Jurkat, Clone E6-1 (cell line): Measurements from ENCODE around the gene PCGF3.
A peak's percentile ranks its signal among the peaks of the same experiment; 100 is the strongest.
"Not testable (repeated sequence)": the region's sequence is repeated elsewhere in the genome, so short reads cannot be mapped to it uniquely, and the experiment has no call there.

ENCODE experiments used
- DNase-seq: peaks from one replicate; pipeline ENCODE4 v3.0.0-alpha.2; 2011; ENCODE audit warnings: low read depth, low spot score
- H3K4me3 ChIP-seq: 2 replicates; pipeline ENCODE4 v1.5.1; 2011; ENCODE audit warnings: mild to moderate bottlenecking, low read length, control low read depth, moderate library complexity

Gene PCGF3

DNA sequence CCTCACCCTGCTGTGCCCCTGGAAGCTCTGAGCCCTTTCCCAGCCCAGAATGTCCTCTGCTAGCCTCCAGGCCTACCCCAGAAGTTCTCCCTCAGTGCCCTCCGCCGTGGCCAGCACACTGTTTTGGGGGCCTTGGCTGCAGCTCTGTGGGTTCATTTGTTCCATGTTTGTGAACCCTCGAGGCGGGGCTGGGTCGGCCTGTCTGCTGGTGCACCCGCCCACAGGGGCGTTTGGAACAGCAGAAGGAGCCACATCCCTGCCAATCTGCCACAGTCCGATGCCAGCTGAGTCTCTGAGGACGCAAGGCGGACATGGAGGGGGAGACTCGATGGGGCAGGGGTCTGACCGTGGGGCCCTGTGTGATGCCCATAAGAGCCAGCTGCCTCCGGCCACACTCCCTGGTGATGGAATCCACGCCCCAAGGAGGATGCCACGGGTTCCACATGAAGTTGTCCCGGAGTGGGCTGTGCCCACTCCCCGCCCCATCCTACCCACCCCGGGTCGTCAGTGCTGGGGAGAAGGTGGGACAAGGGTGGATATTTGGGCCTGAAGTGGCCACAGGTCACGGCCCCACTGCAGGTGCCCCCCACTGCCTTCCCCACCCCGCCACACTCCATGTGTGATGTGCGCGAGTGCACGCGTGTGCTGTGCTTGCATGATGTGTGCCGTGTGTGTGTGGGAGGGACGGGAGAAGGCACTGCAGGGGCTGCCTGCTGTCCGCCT is 38.6 kb upstream of the PCGF3 start:
- H3K4me3 ChIP-seq: no peak overlapping the region
- no peak for DNase-seq

DNA sequence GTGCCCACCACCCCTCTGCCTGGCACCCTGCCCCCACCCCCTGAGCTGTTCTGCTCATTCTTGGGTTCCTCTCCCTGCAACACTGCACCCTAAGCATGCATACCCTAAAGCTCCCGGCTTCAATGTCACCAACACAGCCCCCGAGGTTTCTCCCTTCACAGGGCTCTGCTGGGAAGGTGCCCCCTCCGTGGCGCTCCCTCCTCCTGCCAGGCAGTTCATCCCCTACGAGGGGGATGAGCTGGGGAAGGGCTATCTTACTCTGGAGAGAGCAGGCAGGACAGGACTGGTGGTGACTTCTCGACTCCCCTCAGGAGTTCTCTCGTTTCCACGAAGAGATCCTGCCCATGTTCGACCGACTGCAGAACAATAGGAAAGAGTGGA is 38.1 kb upstream of the PCGF3 start:
- no peak overlapping the region for H3K4me3 ChIP-seq
- DNase-seq: no peak

DNA sequence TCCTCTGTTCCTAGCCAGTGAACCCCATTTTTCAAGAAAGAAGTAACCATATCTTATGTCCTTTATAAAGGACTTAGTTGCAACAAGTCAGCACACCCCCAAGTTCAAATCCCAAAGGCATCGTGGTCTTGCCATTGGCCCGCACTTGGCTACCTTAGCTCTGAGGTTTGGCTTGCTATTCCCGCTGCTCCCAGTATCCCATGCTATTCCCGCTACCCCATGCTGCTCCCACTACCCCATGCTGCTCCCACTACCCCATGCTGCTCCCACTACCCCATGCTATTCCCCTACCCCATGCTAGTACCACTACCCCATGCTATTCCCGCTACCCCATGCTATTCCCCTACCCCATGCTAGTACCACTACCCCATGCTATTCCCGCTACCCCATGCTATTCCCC is 37.4 kb upstream of the PCGF3 start:
- not testable (repeated sequence) for H3K4me3 ChIP-seq, DNase-seq

DNA sequence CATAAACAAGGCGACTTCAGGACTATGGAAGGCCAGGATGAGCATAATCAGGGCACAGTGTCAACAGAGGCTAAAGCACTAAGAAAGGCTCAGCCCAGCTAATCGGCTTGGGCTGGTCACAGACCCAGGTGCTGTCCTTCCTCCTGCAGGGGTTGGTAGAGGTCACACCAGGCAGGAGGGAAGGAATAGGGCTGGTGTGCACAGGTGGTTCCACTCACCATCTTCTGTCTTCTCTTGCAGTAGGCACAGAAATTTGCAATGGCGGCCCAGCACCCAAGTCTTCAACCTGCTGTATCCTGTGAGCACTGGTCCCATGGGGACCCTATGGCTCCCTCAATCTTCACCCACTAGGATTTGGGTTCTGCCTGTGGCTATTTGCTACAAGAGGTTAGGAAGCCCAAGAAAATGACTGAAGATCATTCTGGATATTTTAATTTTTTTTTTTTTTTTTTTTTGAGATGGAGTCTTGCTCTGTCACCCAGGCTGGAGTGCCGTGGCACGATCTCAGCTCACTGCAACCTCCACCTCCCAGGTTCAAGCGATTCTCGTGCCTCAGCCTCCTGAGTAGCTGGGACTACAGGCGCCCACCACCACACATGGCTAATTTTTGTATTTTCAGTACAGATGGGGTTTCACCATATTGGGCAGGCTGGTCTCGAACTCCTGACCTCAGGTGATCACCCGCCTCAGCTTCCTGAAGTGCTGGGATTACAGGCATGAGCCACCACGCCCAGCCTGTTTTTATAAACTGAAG is 35.6 kb upstream of the PCGF3 start:
- H3K4me3 ChIP-seq: not testable (repeated sequence)

DNA sequence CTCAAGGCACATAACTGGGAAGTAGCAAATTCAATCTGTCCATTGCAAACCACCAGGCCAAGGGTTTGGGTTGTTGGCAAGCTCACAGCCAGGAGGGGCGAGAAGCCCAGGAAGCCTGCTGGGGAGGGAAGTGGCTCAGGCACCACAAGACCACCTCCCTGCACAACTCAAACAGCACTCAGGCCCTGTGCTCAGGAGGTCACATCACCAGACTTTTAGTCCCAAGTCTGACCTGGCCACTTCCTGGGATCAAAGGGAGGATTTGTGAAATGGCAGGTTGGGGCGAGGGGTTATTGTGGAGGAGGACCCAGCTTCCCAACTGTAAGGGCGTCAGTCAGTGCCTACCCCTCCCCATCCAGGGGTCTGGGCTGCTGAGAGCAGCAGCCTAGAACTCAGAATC is 33.9 kb upstream of the PCGF3 start:
- DNase-seq: no peak
- H3K4me3 ChIP-seq: no peak overlapping the region

More for the DNA sequence above, 35.6 kb upstream of the PCGF3 start:
- DNase-seq: not testable (repeated sequence)

DNA sequence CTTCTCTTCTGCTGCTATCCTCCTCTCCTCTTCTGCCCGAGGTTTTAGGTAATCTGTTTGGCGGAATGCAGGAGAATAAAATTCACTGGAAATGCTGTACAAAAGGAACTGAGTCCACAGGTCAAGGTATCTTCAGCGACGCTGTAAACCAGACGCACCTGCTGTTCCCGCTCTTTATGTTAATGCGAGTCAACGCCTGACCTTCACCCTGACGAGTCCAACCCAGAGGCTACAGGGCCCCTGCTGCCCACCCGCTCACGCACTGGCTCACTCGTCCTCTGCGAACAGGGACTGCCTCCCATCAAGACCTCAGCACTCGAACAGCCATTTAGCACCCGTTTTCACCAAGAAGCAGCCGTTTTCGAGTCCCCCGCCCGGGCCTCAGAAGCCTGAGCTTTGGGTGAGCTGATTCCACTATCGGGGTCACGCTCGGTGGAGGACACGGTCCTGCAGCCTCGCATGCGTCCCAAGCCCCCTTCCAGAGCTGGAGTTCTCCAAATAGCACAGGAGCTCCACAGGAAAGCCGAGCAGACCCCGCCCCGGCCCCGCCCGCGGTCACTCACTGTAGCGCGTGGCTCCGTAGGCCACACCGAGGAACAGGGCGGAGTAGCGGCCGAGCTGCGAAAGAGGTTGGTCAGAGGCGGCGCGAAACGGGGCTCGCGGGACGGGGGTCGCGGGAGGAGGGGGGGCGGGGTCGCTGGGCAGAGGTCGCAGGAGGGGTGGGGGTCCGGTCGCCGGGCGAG is 32.1 kb upstream of the PCGF3 start:
- no peak for DNase-seq
- H3K4me3 ChIP-seq: peak overlapping the region; percentile 83

DNA sequence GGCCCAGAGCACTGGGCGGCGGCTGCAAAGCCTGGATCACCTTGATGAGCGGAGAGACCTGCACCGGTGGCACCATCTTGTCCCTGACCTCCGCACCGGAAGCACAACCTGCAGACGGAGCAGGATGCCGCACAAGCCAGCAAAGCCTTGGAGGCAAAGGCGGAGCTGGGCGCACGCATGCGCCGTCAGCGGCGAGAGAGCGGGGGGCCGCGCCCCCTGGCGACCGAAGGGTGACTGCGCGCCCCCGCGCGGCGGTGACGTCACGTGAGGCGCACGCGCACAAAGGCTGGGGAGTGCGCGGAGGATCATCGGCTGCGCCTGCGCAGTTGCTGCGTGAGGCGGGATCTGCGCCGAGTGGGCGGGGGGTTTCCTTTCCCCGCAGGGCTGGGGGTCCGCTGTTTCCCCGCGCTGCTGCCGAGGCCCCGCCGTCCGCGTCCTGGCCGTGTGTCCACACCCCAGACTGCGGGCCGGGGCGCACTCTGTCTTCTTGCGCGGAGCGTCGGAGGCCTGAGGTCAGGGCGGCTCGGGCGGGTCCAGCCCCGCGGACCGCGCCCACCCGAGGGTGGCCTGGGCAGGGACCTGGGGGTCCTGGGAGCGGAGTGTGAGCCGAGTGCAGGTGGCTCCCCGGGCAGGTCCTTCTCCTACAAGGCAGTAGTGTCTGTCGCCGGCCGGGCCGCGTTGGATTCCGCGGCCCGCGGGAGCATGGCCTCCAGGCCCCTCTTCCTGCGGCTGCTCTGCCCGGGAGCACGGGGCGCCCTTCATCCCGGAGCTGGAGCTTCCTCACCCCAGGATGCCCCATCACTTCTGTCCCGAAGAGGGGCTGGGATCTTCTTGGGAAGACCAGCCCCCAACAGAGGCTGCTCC is 31.2 kb upstream of the PCGF3 start, which contains the start of the genes ATP5ME and MYL5:
ATP5ME (minus strand) TSS at position 105 of the 864 bp plus-strand sequence; CDS start at position 76, 29 bp downstream.
MYL5 (plus strand) TSS at position 371 of the 864 bp plus-strand sequence. CDS start 3,485 bp downstream, outside the sequence.
- H3K4me3 ChIP-seq: peak within 1 kb of the TSS; percentile 83
- peak; percentile 94 for DNase-seq

DNA sequence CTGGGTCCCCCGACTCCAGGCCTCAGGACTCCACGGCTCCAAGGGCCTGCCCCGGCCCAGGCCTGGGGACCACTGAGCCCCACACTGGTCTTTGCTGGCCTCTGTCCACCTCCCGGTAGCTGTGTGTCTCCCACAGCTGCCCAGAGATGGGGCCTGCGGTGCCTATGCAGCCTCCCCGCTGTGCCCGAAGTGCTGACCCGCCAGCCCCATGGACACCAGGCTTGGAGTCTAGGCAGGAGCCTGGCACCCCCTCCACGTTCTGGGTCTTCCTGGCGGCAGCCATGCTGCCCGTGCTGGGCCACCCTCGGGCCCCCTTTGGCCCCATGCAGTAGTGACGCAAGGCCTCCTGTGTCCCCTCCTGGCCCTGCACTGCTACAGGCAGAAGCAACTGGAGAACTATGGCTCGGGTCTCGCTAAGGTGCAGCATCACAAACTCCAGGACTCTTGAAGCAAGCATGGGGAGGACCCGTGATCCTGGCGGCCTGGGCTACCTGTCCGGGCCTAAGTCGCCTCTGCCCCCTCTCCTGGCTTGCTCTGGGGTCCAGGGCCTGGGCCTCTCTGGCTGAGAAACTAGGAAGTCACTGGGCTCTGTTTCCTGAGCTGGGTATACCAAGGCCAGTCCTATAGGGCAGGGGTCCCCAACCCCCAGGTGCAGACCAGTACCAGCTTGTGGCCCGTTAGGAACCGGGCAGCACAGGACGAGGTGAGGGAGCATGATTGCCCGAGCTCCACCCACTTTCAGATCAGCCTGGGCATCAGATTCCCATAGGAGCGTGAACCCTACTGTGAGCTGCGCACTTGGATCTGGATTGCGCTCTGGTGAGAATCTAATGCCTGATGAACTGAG is 30.4 kb upstream of the PCGF3 start:
- peak overlapping the region; percentile 77 for H3K4me3 ChIP-seq
- DNase-seq: no peak

DNA sequence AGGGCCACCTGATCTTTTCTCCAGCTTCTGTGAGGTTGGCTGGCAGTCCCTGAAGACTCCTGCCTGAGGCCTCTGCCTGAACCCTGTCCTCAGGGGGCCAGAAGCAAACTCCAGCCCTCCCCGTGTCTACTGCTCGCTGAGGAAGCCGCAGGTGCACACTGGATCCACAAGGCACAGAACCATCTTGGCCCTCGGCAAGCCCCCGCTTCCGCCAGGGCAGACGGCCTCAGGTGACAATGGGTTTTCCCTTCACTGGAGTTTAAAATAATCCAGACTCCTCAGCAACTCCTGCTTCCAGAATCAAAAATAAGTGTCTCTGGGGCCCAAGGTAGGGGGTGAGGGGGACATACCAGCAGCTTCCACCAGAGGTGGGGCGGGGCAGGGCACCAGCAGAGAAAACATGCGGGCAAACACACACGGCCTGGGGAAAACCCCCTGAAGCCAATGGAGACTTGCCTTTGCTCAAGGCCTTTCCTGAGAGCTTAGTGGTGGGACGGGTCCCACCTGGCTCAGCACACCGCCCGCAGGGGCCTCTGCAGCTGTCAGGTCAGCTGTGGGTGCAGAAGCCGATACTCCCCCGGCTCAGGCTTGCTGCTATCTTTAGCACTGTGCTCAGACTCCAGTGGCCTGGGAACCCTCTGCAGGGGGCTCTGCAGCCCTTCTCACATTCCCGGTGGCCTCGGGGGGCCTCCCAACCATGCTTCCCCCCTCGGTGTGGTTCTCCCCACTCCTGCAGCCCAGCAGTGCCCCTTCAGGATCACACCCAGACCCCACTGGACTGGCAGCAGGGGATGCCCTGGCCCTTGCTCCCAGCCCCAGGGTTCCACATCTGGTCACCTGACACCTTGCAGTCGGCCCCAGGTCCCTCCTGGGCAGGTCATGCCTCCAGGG is 29.4 kb upstream of the PCGF3 start:
- H3K4me3 ChIP-seq: peak overlapping the region; percentile 77; the same call in 1 of the 2 replicates
- no peak for DNase-seq

DNA sequence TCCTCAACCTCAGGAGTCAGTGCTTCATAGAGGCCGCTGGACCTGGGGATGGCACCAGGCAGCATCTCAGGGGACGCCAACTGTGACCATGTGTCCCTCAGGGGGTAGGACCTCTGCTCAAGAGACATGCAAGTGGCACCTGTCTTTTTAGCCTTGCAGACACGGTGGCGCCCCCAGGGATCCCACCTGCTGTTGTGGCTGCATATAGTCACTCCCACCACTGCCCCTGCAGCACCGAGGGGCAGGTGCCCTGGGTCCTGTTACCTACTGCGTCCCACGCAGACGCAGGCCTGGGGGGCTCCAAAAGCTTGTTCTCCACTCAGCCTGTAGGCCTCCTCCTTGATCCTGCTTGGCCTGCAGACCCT is 28.8 kb upstream of the PCGF3 start:
- no peak overlapping the region for H3K4me3 ChIP-seq
- no peak for DNase-seq

DNA sequence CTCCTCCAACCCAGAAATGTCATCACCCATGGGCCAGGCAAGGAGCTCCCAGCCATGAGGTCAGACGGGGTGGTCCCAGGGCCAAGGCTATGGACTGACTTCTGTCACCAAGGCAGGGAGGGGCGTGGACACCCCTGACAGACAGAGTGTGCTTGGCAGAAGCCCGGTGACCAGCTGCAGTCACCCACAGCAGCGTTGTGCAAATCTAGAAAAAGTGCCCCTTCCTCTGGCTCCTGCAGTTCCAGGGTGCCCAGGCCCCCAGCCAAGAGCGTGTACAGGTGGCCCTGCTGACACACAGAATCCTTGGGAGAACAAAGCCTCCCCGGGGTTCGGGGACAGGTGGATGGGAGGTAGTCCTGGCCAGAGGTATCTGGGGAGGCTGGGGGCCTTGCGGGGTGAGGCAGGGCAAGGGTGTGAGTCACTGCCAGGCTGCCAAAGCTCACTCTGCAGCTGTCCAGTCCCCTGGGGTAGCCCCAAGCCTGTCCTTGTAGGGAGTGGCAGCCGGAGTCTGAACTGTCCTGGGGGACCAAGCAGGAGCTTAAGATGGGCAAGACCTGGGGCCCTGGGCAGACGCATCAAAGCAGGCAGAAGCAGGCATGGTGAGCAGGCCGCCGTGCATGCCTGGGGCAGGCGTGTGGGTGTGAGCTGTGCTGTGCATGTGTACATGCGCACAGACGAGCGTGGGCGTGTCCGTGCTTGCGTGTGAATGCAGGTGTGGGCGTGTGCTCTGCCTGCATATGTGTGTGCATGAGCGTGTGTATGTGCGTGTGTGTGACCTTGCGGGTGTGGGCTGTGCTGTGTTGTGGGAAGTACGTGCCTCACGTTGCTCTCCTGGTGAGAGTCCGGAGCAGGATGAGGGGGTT is 28.0 kb upstream of the PCGF3 start:
- no peak for DNase-seq
- H3K4me3 ChIP-seq: no peak overlapping the region

DNA sequence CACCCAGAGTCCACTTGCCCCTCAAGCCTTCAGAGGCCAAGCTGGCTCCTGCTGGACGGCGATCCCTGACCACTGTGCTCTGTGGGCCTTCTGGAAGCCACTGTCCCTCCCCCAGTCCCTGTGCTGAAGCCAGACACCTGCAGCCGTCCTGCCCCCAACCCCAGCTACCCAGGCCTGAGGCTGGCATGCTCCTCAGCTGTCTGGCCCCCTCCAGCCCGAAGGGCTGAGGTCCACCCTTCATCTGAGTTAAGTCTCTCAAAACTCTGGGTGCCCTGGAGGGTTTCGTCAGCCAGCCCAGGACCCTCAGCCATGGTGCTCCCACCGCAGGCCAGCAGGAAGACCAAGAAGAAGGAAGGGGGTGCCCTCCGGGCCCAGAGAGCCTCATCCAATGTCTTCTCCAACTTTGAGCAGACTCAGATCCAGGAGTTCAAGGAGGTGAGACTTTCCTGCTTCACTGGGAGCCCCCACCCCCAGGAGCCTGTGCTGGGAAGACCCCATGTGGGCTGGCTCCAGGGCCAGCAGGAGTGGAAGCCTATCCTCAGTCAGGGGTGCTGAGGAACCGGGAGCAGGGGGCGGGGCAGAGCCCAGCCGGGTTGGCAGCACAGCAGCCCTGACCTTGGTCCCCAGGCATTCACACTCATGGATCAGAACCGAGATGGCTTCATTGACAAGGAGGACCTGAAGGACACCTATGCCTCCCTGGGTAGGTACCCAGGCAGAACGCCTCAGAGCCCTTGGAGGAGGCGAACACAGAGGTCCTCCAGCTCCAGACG is 27.1 kb upstream of the PCGF3 start:
- H3K4me3 ChIP-seq: no peak overlapping the region
- DNase-seq: no peak

DNA sequence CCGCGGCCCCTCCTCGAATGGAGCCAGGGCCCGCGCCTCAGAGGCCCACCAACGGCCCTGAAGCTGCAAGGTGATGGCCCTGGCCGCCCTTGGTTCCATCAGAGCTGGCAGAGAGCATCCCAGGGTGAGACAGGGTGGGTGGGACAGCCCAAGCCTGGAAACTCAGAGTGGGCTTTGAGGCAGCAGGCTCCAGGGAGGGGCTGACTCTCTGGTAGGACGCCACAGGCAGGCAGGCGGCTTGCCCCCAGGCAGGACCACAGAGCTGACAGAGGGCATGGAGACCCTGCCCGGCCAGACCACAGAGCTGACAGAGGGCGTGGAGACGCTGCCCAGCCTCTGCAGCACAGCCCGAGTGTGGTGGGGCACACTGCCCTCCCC is 26.5 kb upstream of the PCGF3 start:
- no peak overlapping the region for H3K4me3 ChIP-seq
- DNase-seq: no peak

DNA sequence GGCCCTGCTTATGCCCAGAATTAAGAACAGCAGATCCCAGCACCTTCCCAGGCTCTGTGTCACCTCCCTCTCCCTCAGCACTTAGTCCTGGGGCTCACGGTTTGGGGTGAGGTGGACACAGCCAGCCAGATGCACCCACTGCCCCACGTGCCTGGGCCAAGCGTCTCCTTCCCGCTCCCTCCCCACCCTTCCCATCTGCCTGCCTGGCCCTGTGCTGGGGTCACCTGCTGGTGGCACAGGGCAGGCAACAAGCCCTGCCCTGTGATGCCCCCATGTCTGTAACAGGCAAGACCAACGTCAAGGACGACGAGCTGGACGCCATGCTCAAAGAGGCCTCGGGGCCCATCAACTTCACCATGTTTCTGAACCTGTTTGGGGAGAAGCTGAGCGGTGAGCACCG is 26.0 kb upstream of the PCGF3 start:
- no peak overlapping the region for H3K4me3 ChIP-seq
- DNase-seq: no peak

DNA sequence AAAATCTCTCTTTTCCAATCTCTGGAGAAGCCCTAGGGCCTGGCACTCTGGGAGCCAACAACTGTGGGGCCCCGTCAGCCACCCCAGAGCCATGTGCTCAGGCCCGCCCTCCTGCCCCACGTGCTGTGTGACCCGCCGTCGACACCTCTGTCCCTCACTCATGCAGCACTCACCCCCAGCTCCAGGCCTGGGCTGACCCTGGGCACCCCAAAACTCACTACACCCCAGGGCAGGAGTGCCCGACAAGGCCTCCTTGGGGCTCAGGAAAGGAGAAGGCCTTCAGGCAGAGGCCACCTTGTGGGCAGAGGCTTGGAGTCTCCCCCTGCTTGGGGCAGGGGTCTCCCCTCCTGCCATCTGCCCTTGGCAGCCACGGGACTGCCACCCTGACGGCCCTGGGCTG is 25.5 kb upstream of the PCGF3 start:
- no peak overlapping the region for H3K4me3 ChIP-seq
- no peak for DNase-seq

DNA sequence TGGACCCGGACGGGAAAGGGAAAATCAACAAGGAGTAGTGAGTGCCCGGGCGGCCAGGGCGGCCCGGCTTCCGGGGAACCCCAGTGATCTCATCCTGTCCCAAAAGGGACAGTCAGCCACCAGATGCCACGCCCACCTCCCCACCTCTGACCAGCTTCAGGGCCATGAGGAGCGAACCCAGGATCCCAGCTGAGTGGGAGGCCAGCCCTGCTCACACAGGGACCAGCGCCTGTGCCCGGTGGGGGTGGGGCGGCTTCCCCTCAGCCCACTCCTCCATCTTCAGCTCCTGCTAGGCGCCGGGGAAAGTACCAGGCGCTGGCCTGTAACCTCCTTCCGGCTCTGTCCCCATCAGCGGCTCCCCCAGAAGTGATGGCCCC is 25.1 kb upstream of the PCGF3 start:
- no peak overlapping the region for H3K4me3 ChIP-seq
- DNase-seq: no peak
